Pancreas (tissue), 10 donors: ENCODE data around the gene KRT72. TPM values are rescaled to one million over a fixed set of nuclear protein-coding genes. Genes with fewer than 3 reads are reported as not detected.

ENCODE experiments used
- ATAC-seq, 4 donors: fragments of 200-7000 bp; cut with Tn5 transposase; one replicate each; pipeline versions ENCODE4 v1.8.0 to v1.9.1; 2020; ENCODE audit warnings: mild to moderate bottlenecking in 4 of 4, moderate library complexity in 4 of 4
- DNase-seq, 6 donors: peaks; one replicate each; pipeline ENCODE4 v3.0.0-alpha.2; 2020
- FAIRE-seq: peaks from 2 replicates; lab custom pipeline; 2012; peaks lifted over from hg19 to GRCh38; lab: Jason Lieb, UNC
- H3K27ac ChIP-seq, 4 donors: fragments of 200-600 bp; sonication (generic); 1 replicate in 3 of 4; 2 replicates in 1 of 4; pipeline versions ENCODE4 v1.5.0 to v1.8.0; 2020
- H3K27me3 ChIP-seq, 4 donors: fragments of 200-600 bp; one replicate each; pipeline ENCODE4 v1.8.0; 2021
- H3K36me3 ChIP-seq, 3 donors: fragments of 200-600 bp; sonication (generic) in 1 of 3; one replicate each; pipeline versions ENCODE4 v1.5.0 to v1.8.0; 2020 to 2021
- H3K4me1 ChIP-seq, 3 donors: fragments of 200-600 bp; one replicate each; pipeline ENCODE4 v1.8.0; 2021
- H3K4me3 ChIP-seq, 4 donors: fragments of 200-600 bp; sonication (generic) in 2 of 4; one replicate each; pipeline versions ENCODE4 v1.5.0 to v1.8.0; 2020 to 2021
- H3K9me3 ChIP-seq, 4 donors: fragments of 200-600 bp; one replicate each; pipeline ENCODE4 v1.8.0; 2021
- CTCF ChIP-seq, 4 donors: fragments of 200-600 bp; sonication (generic) in 3 of 4; IDR thresholded peaks; one replicate each; pipeline versions ENCODE4 v1.5.0 to v1.8.0; 2021; ENCODE audit warnings: antibody characterized with exemption in 4 of 4
- WGBS, 2 donors: extraction: QIAGEN DNeasy Blood & Tissue Kit; methylation state at CpG; one replicate each; pipeline ENCODE4 v1.1.7; 2013; 5-methylcytosine and 5-hydroxymethylcytosine counted together
- intact Hi-C, 3 donors: fragments of 100-400 bp; cut with DNase I; formaldehyde crosslinking; loops; one replicate each; pipeline versions ENCODE4 v1.11.1 to v1.14.2; 2022
- polyA plus RNA-seq, 2 donors: library from polyadenylated mRNA; stranded (reverse); fragments of 200-250 nt; gene quantifications; one replicate each; pipeline ENCODE4 v1.2.3, GENCODE V29; 2013
- total RNA-seq, 6 donors: library from RNA; stranded (reverse); fragmentation: NEBNext Ultra II Directional in 4 of 6; extraction: Animal tissue kit (Norgen Biotek cat#: 25700) in 4 of 6; gene quantifications; one replicate each; pipeline versions ENCODE4 v1.2.1 to v1.2.4, GENCODE V29; 2021 to 2023
- donor health status: healthy with polysubstance abuse.
- donor health status: DM: no; HTN: no; CAD: no; lungs with moderate emphysema.
- donor health status: DM: no; HTN: no; CAD: no.
- donor health status: control.
- donor health status: control.
- donor health status: Bipolar disorder and iron deficiency.
- donor health status: DM: yes; HTN: yes; CAD: no.
- donor health status: DM: no; HTN: no; CAD: no.
- donor health status: DM: no; HTN: no; CAD: no.
- donor health status: DM: yes; HTN: yes; CAD: no.

The KRT72 gene
- total and polyA plus RNA-seq, 8 donors, result 0.09 TPM; not detected in 7

DNA sequence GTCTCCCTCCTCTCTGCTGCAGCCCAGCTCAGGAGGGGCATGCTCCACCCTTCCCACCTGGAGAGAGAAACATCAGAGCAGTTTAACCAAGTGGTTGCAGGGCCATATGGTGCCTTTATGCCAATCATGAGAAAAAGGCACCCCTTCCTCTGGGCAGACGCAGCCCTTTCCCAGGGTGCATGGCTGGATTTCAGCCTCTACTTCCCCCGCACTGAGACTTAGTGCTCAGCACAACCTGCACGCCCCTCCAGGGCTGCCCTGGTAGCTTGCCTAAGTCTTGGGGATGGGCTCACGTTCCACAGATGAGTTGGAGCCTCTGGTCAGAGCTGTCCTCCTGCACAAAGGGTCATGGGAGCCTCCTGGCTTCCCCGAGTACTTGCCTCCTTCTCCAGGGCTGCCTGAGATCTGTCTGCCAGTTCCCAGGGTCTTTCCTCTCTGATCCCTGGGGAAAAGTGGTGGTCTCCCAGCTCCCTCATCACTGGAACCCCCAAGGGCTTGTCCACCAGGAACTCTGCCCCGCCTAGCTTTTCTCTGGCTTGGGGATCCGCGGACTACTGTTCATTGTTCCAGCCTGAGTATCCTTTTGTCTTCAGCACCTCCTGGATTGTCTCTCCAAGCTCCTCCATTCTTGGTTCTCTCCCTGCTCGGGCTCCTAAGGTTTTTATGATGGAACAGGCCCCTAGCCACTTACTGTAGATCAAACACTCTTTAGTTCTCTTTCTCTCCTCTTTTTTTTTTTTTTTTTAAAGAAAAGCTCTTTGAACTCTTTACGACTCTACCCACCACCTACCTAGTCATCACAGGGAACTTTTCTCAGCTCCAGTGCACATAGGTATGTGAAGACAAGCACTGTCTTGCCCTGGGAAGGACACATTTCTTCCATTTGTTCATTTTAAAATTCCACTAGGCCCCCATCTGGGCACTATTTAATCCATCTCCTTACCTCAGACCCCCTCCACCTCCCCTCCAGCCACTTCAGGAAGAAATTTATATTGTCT, 21.5 kb downstream of the KRT72 start:
- no peak for DNase-seq
- no peak for FAIRE-seq
- intact Hi-C loops, result loop anchor here (5.0 to 10.0 kb wide), 5 partner anchors 195 to 405 kb away; partner anchors contain the start of gene KRT84 (in 1 of the 3)

GRCh38 chr12:52578469-52578868, 22.8 kb downstream of the KRT72 start:
- no peak for ATAC-seq
- 67 to 85% methylated on average over 3 of the region's 3 CpGs for WGBS, 2 donors
- no peak for TF ChIP-seq CTCF (IDR thresholded peaks at IDR 0.05)
- DNase-seq, result no peak
- no peaks in the 10 kb centered on the region for H3K36me3 ChIP-seq
- no peak overlapping the region for H3K27ac ChIP-seq
- FAIRE-seq, result no peak
- no peaks in the 10 kb centered on the region for H3K27me3 ChIP-seq
- intact Hi-C loops, result loop anchor here in 1 of 3 donors (10.0 kb wide), 1 partner anchor 194 kb away; the partner anchor contains the start of gene KRT84
- H3K4me1 ChIP-seq, result no peaks in the 10 kb centered on the region
- no peak overlapping the region for H3K4me3 ChIP-seq
- H3K9me3 ChIP-seq, result no peaks in the 10 kb centered on the region

More for the DNA sequence above, 21.5 kb downstream of the KRT72 start:
- H3K27ac ChIP-seq, result no peak overlapping the region
- no peaks in the 10 kb centered on the region for H3K9me3 ChIP-seq
- no peak overlapping the region for H3K4me3 ChIP-seq
- H3K4me1 ChIP-seq, result no peaks in the 10 kb centered on the region
- no peaks in the 10 kb centered on the region for H3K27me3 ChIP-seq
- no peaks in the 10 kb centered on the region for H3K36me3 ChIP-seq
- 71 to 79% methylated on average over 10 of the region's 10 CpGs for WGBS, 2 donors
- ATAC-seq, result no peak
- no peak for TF ChIP-seq CTCF (IDR thresholded peaks at IDR 0.05)

GRCh38 chr12:52577316-52577715, 23.9 kb downstream of the KRT72 start:
- WGBS, 2 donors, result 83 to 92% methylated on average over 8 of the region's 8 CpGs
- Histone ChIP-seq H3K27ac (no peak overlapping the region), H3K36me3 (no peaks in the 10 kb centered on the region), H3K4me1 (no peaks in the 10 kb centered on the region), H3K27me3 (no peaks in the 10 kb centered on the region), H3K9me3 (no peaks in the 10 kb centered on the region), H3K4me3 (no peak overlapping the region)
- ATAC-seq (no peak), FAIRE-seq (no peak), DNase-seq (no peak)
- TF ChIP-seq CTCF (IDR thresholded peaks at IDR 0.05), result no peak
- intact Hi-C loops, result loop anchor here in 1 of 3 donors (10.0 kb wide), 1 partner anchor 193 kb away; the partner anchor contains the start of gene KRT84

GRCh38 chr12:52575948-52576347, 25.3 kb downstream of the KRT72 start:
- Histone ChIP-seq H3K4me3 (no peak overlapping the region), H3K4me1 (no peaks in the 10 kb centered on the region), H3K27me3 (no peaks in the 10 kb centered on the region), H3K36me3 (no peaks in the 10 kb centered on the region), H3K9me3 (no peaks in the 10 kb centered on the region), H3K27ac (no peak overlapping the region)
- no peak for FAIRE-seq
- 75 to 86% methylated on average over 3 of the region's 3 CpGs for WGBS, 2 donors
- no peak for DNase-seq
- no peak for TF ChIP-seq CTCF (IDR thresholded peaks at IDR 0.05)
- intact Hi-C loops, result loop anchor here in 1 of 3 donors (10.0 kb wide), 1 partner anchor 191 kb away; the partner anchor contains the start of gene KRT84
- no peak for ATAC-seq
